GM19467 (cell line): Measurements from ENCODE around the gene RIMS1.

ENCODE experiments used
- ATAC-seq: cut with Tn5 transposase; IDR thresholded peaks from one replicate; pipeline ENCODE4 v1.9.1; 2021; ENCODE audit warnings: mild to moderate bottlenecking, moderate library complexity; ENCODE audit not compliant: unreplicated experiment

RIMS1 gene

DNA sequence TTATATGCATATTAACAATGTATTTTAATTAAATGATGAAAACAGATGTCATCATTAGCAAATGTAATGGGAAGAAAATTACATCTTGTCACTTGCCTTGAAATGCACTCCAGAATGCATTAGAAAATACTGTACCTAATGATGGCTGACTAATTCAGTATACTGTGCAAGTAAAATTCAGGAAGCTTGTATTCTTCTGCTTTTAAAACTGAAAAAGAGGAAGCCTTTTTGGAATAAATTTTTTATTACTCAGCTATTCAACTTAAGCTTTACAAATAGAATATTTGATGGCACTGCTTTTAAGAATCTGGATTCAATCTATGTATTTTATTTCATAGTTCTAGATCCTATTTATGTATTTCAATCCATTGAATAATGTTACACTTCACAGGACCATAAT is 195.5 kb downstream of the RIMS1 start:
- ATAC-seq: no peak

GRCh38 chr6:72083976-72084375 is 197.6 kb downstream of the RIMS1 start:
- no peak for ATAC-seq

GRCh38 chr6:72084992-72085569 is 198.7 kb downstream of the RIMS1 start:
- ATAC-seq: no peak

DNA sequence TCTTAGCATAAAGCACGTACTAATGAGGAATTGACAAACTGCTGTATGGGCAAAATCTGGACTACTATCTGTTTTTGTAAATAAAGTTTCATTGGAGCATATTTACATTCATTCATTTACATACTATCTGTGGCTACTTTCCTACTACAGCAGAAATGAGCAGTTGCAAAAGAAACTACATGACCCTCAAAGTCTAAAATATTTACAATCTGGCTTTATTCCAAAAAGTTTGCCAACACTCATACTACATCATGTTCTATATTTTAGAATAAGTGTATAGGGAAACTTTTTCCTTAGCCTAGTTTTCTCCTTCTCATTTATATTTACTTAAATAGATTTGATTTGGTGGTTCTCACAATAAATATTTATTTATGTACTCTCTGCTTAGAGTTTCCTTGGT is 208.2 kb downstream of the RIMS1 start:
- ATAC-seq: no peak

- ATAC-seq: no peak
Measured at GRCh38 chr6:72102561-72102960, 216.2 kb downstream of the RIMS1 start.

DNA sequence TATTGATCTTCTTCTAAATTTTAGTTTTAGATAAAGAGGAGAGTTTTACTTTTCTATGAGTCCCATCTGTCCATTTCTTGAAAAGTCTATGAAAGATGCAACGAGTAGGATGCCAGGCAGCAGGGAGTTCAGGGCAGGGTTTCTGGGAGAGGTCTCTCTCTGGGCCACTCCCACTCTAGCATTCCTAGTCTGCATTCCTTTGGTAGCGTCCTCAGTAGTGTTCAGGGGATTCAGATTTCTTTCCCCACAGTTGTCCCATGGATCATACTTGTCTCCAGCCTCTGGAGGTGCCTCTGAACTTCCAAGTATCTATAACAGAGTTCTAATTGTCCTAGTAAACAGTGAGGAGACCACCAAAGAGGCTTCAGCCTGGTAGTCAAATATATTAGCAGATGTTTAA is 225.3 kb downstream of the RIMS1 start:
- no peak for ATAC-seq

- ATAC-seq: no peak
Measured at GRCh38 chr6:72130327-72130726, 244.0 kb downstream of the RIMS1 start.

DNA sequence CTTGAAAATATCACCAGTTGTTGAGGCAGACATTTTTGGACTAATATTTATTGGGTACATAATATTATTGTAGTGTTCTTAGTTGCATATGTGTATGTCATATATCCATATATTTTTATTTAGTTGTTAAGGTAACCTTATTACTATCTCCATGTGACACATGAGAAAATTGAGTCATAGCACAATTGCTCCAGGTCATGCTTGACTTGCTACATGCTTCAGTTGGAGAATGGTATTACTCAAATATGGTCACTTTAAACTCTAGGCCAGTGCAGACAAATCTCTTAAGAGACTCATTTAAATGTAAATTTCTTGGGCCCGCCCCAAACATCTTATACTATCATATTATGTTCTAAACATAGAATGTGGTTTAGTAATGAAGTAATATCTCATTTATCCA is 246.1 kb downstream of the RIMS1 start:
- no peak for ATAC-seq

DNA sequence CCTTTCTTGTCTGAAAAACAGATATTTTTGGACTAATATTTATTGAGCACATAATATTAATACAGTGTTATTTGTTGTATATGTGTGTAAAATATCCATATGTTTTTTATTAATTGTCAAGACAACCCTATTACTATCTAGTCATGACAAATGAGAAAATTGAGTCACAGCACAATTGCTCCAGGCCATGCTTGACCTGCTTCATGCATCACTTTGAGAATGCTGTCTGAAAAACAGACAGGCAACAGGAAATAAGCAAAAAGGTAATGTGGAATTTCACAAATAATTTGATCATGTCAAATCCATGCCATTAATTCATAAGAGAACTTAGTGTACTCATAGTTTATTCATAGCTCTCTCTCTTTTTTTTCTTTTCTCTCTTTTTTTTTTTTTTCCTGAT is 246.5 kb downstream of the RIMS1 start:
- ATAC-seq: no peak

DNA sequence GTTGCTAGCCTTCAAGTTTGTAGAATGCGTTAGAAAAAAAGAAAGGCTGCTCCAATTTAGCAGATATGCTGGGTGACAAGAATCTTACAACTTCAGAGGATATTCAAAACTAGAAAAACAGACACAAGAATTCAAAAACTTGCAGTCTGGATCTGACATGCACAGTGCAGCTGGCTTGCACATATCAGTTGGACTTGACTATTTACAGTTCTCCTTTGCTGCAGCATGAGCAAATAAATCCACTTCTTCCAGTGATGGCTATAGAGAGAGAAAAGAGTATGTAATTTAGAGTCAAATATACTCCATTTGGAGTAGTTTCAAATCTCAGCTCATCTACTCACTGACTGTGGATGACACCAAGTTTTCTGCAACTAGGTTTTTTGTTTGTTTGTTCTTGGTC is 247.0 kb downstream of the RIMS1 start:
- ATAC-seq: no peak

- no peak for ATAC-seq
Measured at GRCh38 chr6:72140795-72141194, 254.4 kb downstream of the RIMS1 start.

- no peak for ATAC-seq
Measured at GRCh38 chr6:72149715-72150114, 263.4 kb downstream of the RIMS1 start.

GRCh38 chr6:72151742-72152141 is 265.4 kb downstream of the RIMS1 start:
- ATAC-seq: no peak

GRCh38 chr6:72175916-72176315 is 289.6 kb downstream of the RIMS1 start:
- ATAC-seq: no peak

DNA sequence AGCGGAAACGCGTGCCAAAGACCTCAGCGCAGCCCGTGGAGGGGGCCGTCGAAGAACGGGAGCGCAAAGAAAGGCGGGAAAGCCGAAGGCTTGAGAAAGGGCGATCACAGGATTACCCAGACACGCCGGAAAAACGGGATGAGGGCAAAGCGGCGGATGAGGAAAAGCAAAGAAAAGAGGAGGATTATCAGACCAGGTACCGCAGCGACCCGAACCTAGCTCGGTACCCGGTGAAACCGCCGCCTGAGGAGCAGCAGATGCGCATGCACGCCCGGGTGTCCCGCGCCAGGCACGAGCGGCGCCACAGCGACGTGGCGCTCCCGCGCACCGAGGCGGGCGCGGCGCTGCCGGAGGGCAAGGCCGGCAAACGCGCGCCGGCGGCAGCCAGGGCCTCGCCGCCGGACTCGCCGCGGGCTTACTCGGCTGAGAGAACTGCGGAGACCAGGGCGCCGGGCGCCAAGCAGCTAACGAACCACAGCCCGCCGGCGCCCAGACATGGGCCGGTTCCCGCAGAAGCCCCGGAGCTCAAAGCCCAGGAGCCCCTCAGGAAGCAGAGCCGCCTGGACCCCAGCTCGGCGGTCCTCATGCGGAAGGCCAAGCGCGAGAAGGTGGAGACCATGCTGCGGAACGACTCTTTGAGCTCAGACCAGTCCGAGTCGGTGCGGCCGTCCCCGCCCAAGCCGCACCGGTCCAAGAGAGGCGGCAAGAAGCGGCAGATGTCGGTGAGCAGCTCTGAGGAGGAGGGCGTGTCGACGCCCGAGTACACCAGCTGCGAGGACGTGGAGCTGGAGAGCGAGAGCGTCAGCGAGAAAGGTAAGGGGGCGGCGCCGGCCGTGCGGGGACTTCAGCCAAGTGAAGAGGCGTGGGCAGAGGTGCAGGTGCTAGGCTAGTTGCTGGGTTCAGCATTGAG is 296.2 kb downstream of the RIMS1 start:
- ATAC-seq: peak; percentile 64

DNA sequence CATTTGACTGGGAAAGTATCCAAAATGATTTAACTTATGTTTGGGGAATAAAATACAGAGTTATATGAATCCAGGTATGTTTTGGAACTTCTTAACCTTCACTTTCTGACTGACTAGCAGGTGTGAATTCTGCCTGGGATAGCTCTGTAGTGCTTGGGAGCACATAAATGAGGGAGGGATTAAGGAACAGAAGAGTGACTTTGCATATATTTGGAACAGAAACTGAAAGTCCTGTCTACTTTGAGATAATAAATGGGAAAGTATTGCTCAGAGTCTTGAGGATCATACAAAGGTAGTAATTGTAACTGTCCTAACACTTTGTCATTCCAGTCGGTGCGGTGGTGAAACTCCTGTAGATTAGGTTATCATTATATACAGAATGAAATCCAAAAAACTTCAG is 317.6 kb downstream of the RIMS1 start:
- ATAC-seq: no peak

- no peak for ATAC-seq
Measured at GRCh38 chr6:72205500-72205899, 319.1 kb downstream of the RIMS1 start.

DNA sequence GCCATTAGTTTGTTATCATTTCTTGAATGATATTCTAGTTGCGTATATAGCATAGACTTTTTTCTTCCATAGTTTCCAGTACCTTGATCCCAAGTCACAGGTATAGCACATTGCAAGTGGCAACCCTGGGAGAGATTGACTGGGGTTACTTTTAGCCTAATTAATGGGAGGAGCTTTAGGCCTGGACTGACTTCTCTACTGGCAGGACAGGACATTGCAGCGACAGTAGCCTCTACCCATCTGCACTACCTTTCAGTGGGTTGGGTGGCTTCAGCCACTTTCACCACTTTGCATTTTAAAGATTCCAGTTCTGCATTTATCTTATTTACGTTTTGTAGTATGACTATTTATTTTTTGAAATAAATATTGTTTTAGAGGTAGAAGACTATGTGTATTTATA is 320.3 kb downstream of the RIMS1 start:
- no peak for ATAC-seq

DNA sequence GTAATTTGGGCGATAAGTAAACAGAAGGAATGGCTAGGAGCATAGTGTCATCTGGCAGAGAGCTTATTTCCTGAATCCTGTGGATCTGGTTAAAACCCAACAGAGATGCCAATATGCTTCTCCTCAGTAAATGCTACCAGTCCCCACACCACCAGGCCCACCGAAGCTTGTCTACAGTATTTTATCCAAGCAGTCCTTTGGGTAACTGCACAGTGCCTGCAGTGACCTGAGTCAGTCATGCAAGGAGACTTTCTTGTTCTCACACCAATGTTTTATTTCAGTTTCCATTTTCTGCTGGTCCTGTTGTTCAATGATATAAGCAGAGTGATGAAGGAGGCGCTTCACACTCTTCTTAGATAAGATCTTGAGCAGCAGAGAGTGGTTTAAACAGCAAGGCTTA is 326.3 kb downstream of the RIMS1 start:
- ATAC-seq: no peak

GRCh38 chr6:72213654-72214053 is 327.3 kb downstream of the RIMS1 start:
- ATAC-seq: no peak

- ATAC-seq: no peak
Measured at GRCh38 chr6:72216222-72217068, 330.1 kb downstream of the RIMS1 start.

GRCh38 chr6:72217626-72218025 is 331.3 kb downstream of the RIMS1 start:
- no peak for ATAC-seq
